ENCODE data around the gene CCDC179. TPM values are rescaled to one million over a fixed set of nuclear protein-coding genes. Genes with fewer than 3 reads are reported as not detected.

The CCDC179 gene
- not detected in 2 replicates for total RNA-seq (2014; rRNA removed; shearing (Covaris generic))

- DNase-seq (ENCODE audit: low spot score) = no peak
These were observed at the start of gene CCDC179 for GRCh38 chr11:22860241-22860640. Gene CCDC179, minus strand, starts transcription at chr11:22860474. Its CDS starts 53 bp downstream, at chr11:22860421.

DNA sequence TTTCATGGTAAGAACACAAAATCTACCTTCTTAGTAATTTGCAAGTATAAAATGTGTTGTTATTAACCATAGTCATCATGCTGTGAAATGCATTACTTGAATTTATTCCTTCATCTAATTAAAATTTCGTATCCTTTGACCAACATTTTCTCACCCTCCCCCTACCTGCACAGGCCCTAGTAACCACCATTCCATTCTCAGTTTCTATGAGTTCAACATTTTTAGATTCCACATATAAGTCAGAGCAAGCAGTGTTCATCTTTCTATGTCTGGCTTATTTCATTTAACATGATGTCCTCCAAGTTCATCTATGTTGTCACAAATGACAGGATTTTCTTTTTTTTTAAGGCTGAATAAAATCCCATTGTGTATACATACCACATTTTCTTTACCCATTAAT is 43.5 kb upstream of the CCDC179 start:
- DNase-seq (ENCODE audit: low spot score) = no peak

GRCh38 chr11:22901603-22902002 is 41.3 kb upstream of the CCDC179 start:
- no peak for DNase-seq (ENCODE audit: low spot score)

DNA sequence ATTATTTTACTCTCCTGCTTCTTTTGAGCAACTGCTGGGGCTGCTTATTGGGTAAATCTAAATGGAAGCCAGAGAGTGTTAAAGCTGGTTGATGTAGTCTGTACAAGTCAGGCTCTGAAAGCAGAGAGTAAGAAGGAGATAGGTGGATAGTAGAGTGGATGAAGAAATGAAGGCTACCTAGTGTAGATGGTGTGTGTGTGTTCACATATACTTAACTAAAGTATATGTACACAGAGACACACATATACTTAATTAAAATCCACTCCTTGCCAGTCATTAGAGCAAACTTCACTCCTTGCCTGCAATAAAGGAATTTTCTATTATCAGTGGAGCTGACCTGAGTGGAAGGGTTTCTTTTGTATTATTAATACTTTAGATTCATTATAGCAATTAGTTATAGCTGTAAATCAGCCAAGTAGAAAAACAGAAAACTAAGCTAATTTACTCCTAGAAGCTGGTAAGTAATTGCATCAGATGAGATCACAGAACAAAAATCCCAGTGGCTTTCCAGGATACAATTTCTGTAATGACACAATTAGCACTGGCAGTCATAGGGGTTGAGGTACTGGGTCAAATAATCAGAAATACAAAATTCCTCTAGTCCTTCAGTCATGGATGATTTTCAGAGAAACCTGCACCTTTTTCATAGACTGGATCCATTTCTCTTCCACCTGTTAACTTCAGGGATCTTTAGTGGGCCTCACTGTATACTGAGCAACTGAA is 40.7 kb upstream of the CCDC179 start:
- DNase-seq (ENCODE audit: low spot score) = no peak

- no peak for DNase-seq (ENCODE audit: low spot score)
These were observed 37.8 kb upstream of the CCDC179 start for GRCh38 chr11:22898036-22898435.

DNA sequence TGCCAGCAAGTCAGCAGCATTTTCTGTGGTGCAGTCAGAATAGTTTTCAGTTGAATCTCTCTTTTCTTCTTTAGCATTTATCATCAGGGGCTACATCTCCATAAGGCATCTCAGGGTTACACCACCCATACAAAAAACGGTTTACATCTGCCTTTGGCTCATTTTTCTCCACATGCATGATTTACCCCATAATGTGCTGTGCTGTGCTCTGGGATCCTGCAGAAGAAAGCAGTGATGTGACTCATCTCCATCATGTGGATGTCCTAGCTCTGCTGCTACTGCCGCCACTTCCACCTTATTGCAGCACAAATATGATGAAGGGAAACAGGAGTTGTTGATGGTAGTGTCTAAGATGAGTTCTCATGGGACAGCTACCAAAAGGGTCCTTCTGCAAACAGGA is 30.0 kb upstream of the CCDC179 start:
- no peak for DNase-seq (ENCODE audit: low spot score)

- no peak for DNase-seq (ENCODE audit: low spot score)
These were observed 23.9 kb upstream of the CCDC179 start for GRCh38 chr11:22884217-22884616.

GRCh38 chr11:22879630-22880029 is 19.4 kb upstream of the CCDC179 start:
- DNase-seq (ENCODE audit: low spot score) = no peak

DNA sequence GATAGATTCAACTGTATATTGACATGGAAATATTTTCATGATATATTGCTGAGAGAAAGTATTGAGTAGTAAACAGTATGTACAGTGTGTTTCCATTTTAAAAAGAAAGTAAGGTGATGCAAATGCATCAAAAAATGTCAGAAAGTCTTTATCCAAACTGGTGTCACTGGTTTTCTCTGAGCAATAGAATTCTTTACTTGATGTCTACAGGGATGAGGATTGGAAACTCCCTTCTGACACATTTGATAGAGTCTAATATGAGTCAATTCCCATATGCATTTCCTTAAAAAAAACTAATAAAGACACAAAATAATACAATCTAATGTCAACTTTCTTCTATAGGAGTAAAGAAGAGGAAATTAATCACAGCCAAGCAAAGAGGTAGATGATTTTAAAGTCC is 18.3 kb upstream of the CCDC179 start:
- no peak for DNase-seq (ENCODE audit: low spot score)

- no peak for DNase-seq (ENCODE audit: low spot score)
These were observed 17.8 kb upstream of the CCDC179 start for GRCh38 chr11:22878039-22878438.

DNA sequence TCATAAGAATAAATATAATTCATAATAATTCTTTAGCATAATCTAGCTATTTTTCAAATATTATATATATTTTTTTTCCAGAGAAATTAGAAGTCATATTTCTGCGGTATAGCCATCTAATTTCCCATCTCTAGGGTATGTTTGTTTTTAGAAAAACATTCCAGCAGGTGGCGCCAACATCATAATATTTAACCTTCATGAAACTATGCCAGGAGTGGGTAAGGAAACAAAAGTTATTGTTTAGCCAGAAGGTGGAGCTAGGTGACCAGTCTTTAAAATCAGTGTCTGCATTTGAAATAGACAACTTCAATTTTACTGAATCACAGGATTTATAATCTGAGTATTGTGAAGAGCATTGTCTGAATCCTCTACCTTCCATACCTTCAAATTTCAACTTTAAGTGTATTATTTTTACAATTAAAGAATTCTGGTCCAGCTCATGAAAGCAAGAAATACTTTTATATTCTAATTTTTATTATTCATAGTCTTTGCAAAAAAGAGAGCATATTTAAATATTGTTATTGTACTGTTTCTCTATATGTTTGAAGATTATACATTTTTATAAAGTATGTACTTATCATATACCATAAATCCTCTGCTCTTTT is 15.7 kb upstream of the CCDC179 start:
- DNase-seq (ENCODE audit: low spot score) = peak; percentile 98

GRCh38 chr11:22869325-22869724 is 9.1 kb upstream of the CCDC179 start:
- no peak for DNase-seq (ENCODE audit: low spot score)

DNA sequence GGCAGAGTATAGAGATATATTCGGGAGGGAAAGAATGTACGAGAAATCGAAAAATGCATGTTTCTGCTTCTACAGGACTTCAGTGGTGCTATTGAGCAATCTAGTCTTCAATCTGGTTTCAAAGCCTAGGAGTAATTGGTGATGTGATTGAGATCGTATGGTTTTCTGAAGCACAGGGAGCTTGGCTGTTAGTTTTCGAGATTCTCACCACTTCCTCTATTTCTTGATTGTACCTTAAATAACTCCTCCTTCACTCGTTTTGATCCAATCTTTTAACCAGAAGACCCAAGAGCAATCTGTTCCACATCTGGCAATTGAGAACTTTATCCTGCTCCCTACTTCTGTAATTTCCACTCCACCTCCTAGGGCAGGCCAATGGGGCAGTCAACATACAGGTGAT is 518 bp downstream of the CCDC179 start:
- DNase-seq (ENCODE audit: low spot score) = no peak

- no peak for DNase-seq (ENCODE audit: low spot score)
These were observed 8.8 kb downstream of the CCDC179 start for GRCh38 chr11:22851477-22851876.

DNA sequence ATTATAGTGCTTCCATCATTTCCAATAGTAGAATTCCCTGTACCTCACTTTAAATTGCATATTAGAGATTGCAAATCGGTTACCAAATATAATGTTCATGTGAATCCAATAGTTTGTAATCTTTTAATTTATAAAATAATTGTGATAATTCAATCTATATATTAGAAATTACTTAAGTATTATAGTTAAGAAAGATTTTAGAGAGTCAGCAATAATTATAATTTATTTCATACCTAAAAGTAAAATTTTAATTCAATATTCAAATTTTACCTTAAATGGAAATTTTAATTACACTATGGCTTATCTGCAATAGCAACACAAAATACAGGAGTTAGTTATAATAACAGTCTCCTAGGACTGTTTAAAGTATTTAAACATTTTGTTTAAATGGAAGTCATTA is 13.5 kb downstream of the CCDC179 start:
- no peak for DNase-seq (ENCODE audit: low spot score)

- no peak for DNase-seq (ENCODE audit: low spot score)
These were observed 27.8 kb downstream of the CCDC179 start for GRCh38 chr11:22832315-22833015.

GRCh38 chr11:22830082-22830414 is 30.2 kb downstream of the CCDC179 start:
- no peak for DNase-seq (ENCODE audit: low spot score)

DNA sequence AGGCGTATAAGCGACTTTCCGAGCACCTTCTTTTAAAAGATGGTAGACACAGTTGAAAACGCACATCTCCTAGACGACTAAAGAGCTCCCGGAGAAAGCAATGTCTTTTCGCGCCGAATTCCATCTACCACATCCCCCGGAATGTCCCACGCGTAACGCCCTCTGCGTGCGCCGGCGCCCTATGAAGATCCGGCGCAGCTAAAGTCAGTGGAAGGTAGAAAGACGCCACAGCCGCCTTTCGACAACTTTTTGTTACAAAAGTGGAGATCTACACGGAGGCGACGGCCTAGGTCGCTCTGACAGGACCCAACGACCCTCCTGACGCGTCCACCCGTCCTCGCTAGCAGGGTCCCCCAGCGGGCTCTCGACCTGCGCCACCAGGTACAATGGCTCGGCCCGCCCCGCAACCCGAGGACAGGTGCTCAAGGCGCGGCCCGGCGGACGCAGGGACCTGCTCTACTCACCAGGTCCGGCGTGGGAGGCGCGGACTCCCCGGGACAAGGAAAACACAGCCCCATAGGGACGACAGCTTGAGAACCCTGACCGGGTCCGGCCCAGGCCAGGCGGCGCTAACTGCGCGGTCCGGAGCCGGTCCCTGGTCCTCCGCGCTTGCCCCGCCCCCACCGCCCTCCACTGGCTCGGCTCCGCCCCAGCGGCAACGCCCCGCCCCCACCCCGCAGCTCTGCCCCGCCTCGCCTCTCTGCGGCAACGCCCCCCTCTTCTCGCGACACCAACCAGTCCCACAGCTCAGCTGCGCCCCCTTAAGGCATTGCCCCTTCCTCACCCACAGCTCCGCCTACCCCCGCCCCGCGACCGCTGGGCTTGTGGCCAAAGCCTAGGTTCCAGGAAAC is 30.8 kb downstream of the CCDC179 start, which contains the start of gene SVIP:
TSS of gene SVIP (minus strand) at position 571 of the 851 bp plus-strand sequence. CDS start at position 518, 53 bp downstream.
- peak; percentile 99 for DNase-seq (ENCODE audit: low spot score)

- DNase-seq (ENCODE audit: low spot score) = peak; percentile 39
These were observed 31.9 kb downstream of the CCDC179 start for GRCh38 chr11:22828373-22828772.

GRCh38 chr11:22822203-22822602 is 38.1 kb downstream of the CCDC179 start:
- no peak for DNase-seq (ENCODE audit: low spot score)

- DNase-seq (ENCODE audit: low spot score) = no peak
These were observed 50.4 kb downstream of the CCDC179 start for GRCh38 chr11:22809893-22810292.

Data from HT-29 (cell line).